Activated CD4-positive, CD25-positive, alpha-beta regulatory T cell treated with anti-CD3 and anti-CD28 coated beads, Interleukin-2, amount 50 U/mL, for 72 hours (primary cell): ENCODE results near the gene TAS2R39.

Experiments
- DNase-seq: peaks from one replicate; pipeline ENCODE4 v3.0.0; 2021

TAS2R39 gene

DNA sequence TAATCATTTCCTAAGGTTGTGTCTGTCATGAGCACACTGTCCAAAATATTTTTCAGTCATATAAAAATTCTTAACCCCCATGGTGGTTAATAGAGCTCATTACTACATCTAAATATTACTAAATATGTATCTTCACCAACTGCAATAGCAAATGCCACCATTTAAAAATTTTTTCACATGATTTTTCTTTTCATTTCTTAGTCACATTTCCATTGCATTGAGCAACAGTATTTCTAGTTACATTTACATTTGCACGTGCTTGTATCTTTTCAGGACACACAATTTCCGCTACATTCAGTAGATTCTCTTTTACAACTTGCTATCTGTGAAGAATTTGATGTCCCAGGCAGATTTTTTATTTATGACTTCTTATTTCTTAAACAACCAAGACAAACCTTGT, 33.5 kb downstream of the TAS2R39 start:
- DNase-seq: no peak

DNA sequence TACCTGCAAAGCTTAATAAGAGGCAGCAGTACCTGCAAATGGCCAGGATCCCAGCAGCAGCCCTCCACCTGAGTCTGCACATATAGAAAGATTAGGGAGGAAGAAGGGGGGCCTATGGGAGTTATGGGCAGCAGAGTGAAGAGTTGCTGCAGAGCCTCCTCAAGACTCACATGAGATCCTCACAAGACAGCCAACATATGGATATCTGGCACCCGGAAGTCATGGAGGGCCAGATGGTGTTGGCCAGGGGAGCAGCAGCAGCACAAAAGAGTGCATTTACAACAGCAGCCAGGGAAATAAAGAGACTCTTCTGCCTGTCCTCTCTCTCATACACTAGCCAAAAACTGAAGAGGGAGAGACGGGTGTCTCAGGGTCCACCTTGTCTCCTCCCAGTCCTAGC, 34.6 kb downstream of the TAS2R39 start:
- no peak for DNase-seq

DNA sequence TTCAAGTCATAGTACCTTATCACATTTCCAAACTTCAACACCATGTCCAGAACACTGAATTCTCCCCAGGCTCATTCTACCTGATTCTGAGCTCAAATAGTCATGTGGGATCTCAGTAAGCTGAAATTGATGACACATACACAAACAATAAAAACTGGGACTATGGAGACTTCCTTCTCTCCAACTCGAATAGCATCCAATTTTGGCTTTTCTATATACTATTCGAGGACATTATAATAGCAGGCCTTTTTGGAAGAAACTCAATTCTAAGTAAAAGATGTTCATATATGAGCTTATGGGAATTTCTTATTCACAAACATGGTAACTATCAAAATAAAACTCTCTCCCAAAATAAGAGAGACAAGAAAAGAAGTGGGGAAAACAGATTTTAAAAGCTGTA, 38.1 kb downstream of the TAS2R39 start:
- no peak for DNase-seq

DNA sequence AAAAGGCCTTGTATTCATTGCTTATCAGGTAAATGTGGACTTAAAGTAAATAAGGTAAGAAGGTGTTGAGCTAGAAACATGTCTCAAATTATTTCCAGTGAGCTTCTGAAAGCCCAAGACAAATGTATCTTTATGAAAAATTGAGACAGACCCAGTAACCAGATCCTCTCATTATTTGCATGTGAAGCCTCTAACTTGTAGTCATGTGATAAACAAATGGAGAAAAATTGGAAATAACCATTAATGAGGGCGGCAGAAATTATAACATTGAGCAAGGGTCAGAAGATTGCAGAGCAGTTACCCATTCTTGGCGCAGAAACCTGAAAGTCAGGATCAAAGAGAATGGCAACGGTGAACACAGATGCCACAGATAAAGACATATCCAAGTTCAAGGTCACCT, 38.5 kb downstream of the TAS2R39 start, which contains the start of gene TAS2R40:
Gene TAS2R40, plus strand, starts transcription at position 301 of the 400 bp plus-strand sequence. Its CDS starts 42 bp downstream, at position 343.
- no peak for DNase-seq

DNA sequence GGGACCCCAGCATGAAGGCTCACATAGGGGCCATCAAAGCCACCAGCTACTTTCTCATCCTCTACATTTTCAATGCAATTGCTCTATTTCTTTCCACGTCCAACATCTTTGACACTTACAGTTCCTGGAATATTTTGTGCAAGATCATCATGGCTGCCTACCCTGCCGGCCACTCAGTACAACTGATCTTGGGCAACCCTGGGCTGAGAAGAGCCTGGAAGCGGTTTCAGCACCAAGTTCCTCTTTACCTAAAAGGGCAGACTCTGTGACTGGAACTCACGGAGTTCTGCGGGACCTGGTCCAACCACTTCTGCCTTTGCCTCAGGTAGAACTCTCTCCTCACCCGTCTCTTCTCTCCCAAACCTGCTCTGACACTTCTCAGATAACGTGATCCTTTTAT, 39.6 kb downstream of the TAS2R39 start:
- no peak for DNase-seq

DNA sequence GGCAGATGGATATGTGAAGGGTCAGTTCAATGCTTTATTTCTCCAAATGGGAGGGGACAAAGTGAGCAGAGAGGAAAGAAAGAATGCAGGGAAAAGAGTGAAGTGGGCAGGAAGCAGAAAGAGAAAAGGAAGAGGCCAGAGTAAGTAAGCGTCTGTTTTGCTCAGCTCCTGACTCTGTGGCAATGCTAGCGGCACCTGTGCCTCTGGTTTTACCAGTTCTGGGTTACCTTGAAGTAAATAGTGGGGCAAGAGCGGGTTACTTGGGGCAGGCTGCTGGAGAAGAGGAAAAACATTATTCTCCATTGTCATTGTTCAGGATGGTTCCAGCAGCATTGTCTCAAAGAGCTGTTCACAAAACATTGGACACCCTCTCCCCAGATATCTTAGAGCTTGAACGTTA, 40.6 kb downstream of the TAS2R39 start:
- DNase-seq: no peak

DNA sequence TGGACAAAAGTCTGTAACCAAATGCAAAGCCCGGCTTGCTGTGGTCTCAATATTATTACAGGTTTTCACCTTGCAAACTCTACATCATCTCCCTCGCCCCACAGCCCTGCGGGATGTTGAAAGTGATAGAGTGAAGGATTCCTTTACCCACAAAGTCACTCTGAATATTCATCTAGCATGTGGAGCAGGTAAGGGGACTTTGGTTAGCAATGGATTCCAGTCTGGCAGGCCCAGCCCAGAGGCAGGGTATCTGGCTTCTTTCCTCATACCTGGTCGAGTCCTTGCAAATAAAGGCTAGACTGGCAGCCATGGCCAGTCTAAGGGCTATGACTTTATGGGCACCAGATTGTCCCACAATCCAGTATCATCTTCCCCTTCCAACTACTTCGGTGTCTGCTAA, 41.8 kb downstream of the TAS2R39 start:
- no peak for DNase-seq

DNA sequence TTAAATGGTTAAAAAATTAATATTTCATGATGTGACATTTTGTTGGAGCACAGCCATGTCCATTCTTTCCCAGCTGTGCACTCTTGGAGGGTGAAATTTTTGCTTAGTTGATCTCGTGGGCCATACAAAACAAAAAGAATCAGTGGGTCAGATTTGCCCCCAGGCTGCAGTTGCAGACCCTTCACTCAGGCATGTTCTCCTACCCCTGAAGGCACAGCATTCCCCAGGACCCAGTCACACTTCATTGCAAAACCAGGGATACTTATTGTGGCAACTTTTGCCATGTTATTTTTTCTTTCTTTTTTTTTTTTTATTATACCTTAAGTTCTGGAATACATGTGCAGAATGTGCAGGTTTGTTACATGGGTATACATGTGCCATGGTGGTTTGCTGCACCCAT, 44.6 kb downstream of the TAS2R39 start:
- DNase-seq: no peak

DNA sequence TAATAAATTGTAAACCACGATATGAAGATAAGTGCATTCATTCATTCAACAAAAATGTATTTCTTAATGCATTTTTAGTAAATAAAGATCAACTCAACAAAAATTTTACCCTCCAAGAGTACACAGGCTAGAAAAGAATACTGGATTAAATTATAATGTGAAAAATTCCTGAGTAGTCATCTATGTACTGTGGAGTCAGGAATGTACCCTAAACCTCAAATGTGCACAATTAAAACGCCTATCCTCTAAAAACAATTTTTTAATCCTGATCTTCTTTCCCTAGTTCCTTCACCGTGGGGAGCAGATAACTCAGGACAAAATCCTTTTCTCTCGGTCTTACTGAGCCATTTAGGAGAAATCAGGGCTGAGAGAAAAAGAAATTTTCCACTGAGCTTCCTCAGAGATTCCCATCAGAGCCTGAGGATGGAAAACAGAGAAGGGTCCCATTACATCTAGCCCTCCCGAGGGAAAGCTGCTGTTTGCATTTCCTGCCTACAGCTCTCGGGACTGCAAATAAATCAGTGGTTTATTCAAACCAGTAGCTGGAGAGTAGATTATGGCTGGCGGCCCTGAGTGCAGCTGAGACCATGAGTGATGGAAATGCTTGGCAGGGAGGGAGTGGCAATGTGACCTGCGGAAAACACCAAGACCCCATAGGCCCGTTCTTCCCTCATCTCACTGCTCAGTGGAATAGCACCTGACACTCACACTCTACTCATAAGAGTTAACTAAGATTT, 46.0 kb downstream of the TAS2R39 start:
- DNase-seq: no peak

DNA sequence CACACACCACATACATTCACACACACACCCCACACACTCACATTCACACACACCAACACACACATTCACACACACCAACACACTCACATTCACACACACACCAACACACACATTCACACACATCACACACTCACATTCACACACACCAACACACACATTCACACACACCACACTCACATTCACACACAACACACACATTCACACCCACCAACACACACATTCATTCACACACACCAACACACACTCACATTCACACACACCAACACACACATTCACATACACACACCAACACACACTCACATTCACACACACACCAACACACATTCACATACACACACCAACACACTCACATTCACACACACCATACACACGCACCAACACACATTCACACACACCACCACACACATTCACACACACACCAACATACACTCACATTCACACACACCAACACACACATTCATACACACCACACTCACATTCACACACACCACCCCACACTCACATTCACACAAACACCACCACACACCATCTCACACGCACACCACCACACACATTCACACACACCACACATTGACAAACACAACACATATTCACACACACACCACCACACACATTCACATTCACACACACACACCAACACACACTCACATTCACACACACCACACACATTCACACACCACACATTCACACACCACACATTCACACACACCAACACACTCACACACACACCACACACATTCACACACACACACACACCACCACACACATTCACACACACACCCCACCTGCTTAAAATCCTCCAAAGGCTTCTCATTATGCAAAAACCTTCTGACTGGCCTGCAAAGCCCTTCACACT, 47.6 kb downstream of the TAS2R39 start:
- no peak for DNase-seq
